GM21360 (cell line): ENCODE data around the gene BCAS3.
"Not testable (repeated sequence)": the region's sequence is repeated elsewhere in the genome, so short reads cannot be mapped to it uniquely, and the experiment has no call there.

Source experiments
- ATAC-seq: cut with Tn5 transposase; IDR thresholded peaks from one replicate; pipeline ENCODE4 v1.9.1; 2021; ENCODE audit warnings: mild to moderate bottlenecking, moderate library complexity; ENCODE audit not compliant: unreplicated experiment

Gene BCAS3

DNA sequence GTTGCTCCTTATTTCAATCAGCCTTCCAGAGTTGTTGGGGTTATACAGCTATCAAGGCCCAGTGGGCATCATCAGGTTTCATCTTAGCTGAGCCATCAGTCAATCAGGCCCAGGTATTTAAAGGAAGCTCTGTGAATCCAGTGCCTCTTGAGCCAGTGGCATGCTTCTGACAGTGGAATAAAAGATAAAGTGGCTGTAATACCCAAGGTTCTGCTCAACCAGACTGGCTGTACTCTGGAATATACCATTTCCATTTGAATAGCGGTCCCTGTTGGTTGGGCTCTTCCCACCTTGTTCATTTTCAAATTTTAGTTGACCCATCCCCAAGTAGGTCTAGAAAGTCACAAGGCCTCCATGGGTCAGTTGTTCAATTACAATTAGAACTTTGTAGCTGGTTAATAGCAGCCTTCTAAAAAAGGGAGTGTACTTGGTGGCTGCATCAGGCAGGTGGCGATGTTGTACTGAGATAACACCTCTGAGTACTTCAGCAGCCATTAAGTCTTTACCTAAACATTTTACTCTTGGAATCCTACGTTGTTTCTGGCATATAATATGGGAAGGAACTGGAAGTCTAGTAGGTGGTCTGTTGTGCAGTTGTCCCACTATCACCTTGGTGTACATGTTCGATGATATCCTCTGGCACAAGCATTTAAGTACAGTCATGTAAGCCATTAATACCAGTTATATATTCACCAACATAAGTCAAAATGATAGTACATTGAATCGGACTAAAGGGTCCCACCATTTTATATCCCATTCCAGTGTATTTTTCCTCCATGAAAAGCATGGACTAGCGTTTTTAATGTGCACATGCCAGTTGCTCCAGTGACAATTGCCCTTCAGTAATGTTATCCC is 294.1 kb downstream of the BCAS3 start:
- ATAC-seq: no peak

DNA sequence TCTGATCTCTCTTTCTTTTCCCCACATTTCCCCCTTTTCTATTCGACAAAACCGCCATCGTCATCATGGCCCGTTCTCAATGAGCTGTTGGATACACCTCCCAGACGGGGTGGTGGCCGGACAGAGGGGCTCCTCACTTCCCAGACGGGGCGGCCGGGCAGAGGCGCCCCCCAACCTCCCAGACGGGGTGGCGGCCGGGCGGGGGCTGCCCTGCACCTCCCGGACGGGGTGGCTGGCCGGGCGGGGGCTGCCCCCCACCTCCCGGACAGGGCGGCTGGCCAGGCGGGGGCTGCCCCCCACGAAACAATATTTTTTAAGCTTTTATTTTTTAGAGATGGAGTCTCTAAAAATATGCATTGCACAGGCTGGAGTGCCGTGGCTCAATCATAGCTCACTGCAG is 299.2 kb downstream of the BCAS3 start:
- not testable (repeated sequence) for ATAC-seq

DNA sequence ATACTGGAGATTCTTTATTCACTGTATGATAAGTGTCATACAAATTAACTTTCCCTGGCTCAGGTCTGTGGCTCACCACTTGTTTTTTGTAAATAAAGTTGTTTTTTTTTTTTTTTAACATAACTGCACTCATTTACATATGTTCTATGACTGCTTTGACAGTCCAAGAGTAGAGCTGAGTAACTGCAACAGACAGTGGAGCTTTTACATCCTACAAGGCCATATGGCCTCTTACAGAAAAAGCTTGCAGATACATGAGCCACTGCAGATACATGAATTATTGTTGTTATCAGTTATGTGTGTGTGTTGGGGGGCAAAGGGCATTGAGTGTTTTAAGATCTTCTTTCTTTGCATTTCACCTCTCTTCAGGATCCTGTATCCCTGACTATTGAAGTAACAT is 311.7 kb downstream of the BCAS3 start:
- no peak for ATAC-seq

DNA sequence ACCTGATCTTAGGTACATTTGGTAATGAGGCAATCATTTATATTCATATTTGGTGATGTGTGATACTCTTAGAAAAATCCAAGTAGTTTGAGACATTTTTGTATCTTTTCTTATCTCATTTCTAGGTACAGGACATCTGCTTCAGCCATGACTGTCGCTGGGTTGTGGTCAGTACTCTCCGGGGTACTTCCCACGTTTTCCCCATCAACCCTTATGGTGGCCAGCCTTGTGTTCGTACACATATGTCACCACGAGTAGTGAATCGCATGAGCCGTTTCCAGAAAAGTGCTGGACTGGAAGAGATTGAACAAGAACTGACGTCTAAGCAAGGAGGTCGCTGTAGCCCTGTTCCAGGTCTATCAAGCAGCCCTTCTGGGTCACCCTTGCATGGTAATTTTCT is 312.2 kb downstream of the BCAS3 start:
- no peak for ATAC-seq

DNA sequence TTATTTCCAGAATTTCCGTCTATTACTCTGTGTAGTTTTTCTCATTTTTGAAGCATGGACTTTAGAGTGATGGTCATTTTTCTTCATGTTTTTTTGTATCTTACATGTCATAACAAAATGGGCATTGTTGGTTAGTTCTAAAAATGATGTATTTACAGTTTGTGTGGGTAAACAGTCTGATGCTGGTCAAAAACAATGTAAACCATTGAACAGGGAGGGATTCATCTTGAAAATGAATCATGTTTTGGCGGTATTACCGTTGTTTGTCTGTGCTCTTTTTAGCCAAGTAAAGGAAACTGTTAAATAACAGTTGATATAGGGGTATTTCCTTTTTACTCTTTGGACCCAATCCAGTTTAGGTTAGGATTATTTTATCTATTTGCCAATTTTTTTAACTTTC is 315.8 kb downstream of the BCAS3 start:
- no peak for ATAC-seq

DNA sequence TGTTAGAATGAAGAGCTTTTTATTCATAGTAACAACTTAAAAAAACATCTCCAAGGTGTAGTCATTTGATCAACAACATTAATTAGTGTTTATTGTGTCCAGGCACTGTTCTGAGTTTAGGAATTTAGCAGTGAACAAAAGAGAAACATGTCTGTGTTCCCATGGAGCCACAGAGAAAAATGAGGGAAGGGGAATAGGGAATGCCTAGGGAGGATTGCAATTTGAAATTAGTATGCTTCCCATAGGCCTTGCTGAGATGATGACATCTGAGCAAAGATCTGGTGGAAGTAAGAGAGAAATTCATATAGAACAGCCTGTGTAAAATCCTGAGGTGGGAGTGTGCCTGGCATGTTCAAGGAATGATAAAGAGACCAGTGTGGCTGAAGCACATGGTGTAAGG is 318.0 kb downstream of the BCAS3 start:
- no peak for ATAC-seq

DNA sequence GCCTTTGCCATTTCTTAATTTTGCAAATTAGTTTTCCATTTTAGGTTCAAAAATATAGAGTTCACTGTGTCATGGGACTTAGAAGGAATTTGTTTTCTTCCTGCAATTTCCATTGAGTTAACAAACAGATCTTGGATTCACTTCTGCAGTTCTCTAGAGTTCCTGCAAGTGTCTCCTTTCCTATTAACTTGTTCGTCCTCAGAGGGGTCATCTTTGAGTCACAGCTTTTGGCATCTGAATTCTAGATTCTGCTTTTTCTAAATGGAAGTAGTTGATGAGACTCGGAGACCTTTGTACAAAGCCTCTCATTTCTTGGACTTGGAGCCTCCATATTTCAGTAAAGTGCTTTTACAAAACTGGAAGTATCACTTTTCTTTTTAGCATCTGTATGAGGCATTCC is 323.3 kb downstream of the BCAS3 start:
- ATAC-seq: no peak

DNA sequence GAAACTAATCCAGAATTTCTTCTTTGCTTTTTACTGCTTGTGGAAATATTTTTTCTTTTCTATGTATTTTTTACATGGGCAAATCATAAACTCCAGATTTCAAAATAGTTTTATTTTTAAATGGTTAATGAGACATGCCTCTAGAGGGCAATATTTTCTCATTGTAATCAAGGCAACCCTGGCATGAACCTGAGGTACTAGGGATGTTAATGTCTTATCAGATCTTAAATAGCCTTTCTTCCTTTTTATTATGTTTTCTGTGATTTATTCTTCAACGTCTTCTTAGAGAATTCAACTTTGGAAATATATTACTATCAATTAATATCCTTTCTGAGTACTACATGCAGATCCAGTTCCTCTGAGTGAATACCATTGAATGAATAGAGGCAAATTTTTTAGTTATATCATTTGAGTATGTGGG is 324.7 kb downstream of the BCAS3 start:
- ATAC-seq: no peak

DNA sequence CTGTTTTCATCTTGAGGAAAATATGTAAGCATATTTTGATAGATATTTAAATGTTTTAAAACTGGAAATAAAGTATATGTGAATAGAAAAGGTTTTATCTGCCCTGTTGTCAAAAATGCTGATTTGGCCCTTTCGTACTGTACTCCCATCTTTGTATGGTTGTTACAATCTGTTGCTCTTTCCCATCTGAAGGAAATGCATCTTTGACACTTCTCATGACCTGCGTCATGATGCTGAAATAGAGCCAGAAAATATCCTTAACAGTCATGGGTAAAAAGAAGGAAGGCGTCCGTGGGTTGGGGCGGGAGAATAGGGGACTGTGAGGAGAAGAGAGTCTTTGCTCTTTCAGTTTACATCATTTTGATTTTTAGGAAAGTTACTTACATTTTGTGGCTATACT is 327.7 kb downstream of the BCAS3 start:
- ATAC-seq: no peak

DNA sequence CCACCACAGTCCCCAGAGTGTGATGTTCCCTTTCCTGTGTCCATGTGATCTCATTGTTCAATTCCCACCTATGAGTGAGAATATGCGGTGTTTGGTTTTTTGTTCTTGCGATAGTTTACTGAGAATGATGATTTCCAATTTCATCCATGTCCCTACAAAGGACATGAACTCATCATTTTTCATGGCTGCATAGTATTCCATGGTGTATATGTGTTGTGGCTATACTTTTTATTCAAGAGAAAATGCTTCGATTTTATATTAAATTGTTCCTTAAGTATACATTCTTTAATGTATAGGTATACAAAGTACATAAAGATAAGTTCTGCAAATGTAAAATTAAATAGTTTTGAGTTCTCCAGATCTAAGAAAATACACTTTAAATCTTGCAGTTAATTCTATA is 328.3 kb downstream of the BCAS3 start:
- ATAC-seq: not testable (repeated sequence)

DNA sequence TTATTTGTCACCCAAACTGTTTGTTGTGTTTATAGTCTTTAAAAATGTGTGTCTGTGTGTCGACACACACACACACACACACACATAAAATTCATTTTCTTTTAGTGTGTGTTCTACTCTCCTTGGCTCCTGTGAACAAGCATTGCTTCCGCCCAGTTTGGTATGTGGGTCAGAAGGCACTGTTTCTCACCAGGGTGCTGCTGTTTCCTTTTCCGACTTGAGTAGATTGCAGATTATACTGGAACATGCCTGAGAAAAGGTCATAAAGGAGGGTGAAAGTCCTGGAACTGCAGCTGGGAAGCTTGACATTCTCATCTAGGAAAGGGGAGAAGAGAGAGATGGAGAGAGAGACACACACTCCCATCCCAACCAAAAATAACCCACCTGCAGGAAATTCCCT is 330.3 kb downstream of the BCAS3 start:
- no peak for ATAC-seq

DNA sequence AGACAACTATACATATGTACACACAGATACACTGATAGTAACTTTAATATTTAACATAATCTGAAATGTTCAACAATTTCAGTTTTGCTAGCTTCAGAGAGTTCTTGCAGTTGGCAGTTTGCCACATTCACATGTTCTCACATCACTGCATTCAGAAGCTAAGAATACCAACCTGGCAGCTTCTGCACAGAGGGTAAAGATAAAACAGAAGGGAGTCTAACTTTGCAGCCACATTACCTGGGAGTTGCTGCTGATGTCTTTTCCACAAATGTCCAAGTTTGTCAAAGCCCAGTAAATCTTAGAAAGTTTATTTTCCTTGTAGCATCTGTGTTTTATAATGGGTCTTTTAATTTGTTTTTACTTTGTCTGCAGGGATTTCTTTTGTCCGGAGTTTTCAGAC is 332.0 kb downstream of the BCAS3 start:
- ATAC-seq: no peak

DNA sequence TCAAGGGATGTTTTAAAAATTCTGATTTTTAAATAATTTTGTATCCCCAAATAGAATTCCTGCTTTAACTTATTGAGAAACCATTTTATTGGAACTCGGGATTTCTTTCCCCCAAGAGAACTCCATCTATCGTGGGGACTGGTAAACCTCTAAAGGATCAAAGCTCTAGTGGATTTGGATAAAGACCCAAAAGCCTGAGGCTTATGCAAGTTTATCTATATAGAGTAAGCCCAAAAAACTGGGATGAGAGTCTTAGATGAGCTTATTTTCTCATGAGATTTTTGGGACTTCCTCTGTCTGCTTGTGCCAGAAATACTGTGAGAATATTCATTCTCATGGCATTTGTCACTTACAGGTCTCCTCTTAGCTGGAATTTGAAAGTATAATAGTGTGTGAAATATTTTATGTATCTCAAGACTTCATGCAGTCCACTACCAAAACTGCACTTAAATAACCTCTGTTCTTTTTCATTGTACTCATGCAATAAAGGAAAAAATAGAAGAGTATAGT is 333.1 kb downstream of the BCAS3 start:
- ATAC-seq: no peak

DNA sequence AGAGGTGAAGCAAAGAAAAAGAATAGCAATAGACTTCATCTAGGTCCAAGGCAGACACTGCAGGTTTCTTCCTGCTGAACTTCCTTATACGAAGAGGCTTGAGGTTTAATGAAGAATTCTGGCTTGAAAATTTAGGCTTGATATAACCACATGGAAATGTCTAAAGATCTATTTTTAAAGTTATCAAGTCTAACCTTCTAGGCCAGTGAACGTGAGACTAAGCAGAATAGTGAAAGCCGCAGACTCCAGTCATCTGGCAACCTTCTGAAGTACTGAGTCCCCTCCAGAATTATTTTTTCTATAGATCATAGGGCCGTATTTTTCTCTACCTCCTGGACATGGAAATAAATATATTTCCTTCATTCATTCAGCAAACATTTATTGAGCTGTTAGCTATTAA is 333.6 kb downstream of the BCAS3 start:
- no peak for ATAC-seq

DNA sequence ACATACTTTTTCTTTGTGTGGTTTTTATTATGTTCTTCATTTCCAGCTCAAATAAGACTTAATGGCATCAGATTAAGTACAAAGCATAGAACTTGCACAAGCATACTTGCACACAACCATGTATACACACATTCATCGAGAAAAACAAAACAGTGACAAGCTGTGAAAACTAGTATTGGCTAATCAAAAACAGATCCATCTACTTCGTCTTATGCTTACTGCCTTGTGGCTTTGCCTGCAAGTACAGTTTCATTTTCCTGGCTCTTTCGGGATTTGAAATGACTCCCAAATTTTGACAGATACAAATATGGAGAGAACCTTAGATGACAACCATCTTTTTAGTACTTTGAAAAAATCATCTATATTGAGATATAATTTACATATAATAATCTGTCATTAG is 338.3 kb downstream of the BCAS3 start:
- no peak for ATAC-seq

DNA sequence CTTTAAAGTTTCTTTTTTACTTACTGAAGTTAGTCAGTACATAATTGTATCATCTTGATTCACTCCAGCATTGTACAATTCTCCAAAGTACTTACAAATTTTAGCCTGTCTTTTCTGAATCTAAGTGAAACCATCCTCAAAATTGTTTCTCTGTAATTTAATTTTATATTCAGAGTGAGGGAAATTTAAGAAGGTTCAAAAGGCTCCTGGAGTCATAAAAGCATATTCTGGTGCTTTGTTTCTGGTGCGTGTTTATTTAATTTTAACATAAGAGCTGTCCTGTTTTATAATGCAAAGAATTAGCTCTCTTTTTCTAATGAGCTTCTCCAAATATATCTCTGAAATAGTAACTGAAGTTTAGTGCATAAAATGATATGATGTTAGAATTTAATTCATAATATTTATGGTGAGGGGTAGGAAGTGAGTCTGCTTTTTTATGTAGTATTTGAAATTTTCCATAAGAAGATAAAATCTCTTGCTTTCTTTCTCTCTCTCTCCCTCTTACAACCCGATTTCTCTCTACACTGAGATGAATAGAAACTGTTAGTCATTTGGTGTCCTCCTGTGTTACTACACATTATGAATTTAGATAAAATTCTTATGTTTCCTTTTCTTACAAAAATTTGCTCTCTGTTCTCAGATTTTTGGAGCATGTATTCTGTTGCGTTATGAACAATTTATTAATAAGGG is 339.8 kb downstream of the BCAS3 start:
- no peak for ATAC-seq

DNA sequence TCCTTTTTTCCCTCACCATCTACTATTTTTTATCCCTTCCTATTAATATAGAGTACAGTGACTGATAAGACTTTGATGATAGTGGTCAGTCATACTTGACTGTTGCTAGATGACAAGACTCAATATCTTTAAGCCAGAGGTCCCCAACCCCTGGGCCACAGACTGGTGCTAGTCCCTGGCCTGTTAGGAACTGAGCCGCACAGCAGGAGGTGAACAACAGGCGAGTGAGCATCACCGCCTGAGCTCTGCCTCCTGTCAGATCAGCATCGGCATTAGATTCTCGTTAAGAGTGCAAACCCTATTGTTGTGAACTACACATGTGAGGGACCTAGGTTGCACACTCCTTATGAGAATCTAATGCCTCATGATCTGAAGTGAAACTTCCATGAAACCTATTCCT is 341.3 kb downstream of the BCAS3 start:
- no peak for ATAC-seq

DNA sequence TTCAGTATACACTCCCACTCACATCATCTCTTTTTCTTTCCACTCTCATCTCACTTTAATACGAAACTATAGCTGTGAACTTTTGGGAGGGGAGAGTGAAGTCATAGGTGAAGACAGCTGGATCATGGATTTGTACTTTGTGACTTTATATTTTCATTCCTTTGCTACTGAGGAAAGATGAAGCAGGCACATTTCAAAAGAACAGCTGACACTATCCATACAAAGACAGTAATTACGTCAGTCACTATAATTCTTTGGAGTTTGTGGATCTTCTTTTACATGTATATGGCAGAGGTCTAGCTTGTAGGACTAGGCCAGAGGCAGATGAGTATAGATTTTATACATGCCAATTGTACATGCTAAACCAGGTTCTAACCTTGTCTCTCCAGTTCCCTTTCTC is 346.3 kb downstream of the BCAS3 start:
- ATAC-seq: no peak

DNA sequence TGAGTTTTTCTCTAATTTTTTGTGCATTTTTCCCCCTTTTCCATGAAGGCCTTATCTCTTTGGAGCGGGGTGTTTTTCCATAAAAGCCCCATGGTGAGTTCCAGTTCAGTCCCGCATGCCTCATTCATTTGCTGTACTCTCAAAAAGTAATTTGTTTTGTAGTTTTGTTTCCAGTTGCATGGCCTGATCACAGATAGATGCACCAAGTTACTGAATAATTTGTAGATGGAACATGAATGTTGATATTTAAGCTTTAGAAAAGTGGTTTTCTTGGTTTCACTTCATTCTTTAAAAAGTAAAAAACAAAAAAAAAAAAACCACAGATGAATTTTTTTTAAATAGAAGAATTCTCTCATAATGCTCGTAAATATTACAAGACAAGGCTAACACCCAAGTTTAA is 349.2 kb downstream of the BCAS3 start:
- no peak for ATAC-seq

DNA sequence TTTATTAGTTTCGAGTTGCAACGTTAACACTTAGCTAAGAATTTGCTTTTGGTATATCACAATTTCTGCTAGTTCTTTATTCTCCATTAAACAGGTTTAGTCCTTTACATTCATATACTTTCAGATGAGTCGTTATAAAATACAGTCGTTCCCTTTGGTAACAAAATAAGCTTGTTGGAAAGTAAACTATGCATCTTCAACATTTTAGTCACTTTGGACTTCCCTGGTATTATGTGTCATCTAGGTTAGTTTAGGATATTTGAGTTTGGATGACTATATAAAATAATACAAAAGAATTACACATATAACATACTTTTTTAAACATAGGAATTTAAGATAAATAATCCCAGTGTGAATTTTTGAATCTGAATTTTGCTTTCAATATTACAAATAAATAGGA is 351.5 kb downstream of the BCAS3 start:
- ATAC-seq: no peak

DNA sequence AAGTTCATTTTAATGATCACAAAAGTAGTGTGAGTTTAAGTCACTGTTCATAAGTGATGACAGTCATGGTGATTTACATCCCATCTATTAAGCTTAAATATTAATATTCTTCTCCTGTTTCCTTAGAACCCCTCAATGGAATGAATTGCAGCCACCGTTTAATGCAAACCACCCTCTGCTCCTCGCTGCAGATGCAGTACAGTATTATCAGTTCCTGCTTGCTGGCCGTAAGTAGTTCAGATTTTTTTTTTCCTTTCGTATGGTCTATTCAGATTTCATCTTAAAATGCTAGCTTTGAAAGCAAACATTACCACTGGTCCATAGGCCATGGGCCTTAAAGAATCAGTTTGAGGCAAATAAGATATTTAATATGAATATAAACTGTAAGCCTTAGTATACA is 363.0 kb downstream of the BCAS3 start:
- no peak for ATAC-seq

DNA sequence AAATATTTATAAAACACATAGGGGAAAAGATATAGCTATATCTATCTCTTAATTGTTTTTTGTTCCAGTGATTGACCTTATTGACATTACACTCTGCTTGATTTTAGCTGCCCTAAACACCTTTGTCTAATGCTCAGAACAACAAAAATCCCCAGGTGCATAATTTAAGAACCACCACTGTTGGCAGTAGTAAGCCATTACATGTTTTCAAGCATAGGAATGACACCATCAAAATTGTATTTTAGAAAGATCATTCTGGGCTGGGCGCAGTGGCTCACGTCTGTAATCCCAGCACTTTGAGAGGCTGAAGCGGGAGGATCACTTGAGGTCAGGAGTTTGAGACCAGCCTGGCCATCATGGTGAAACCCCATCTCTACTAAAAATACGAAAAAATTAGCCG is 364.7 kb downstream of the BCAS3 start:
- not testable (repeated sequence) for ATAC-seq
